VCaP (cell line): ENCODE data around the gene COL1A1.
A peak's percentile ranks its signal among the peaks of the same experiment; 100 is the strongest.

Experiments used
- H3K27ac ChIP-seq: fragments of 450-650 bp; 2 replicates; pipeline ENCODE4 v1.5.1; 2017
- CTCF ChIP-seq: fragments of 450-650 bp; conservative IDR thresholded peaks from 2 replicates; pipeline ENCODE4 v1.5.1; 2017; ENCODE audit warnings: mild to moderate bottlenecking, moderate library complexity

The COL1A1 gene

DNA sequence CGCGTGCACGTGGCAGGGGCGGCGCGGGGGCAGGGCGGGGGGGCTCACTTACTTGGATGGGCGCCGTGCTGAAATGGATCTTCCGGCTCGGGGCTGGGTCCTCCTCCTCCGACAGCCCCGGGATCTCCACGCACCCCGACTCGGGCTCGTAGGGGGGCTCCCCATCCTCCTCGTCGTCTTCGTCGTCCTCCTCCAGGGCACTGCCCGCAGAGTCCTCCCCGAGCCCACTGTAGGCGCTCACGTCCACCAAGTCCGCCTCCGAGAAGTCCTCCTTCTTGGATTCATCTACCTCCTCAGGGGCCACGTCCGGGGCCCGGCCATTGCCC lies 52.4 kb downstream of the COL1A1 start:
- peak overlapping the region; percentile 86 for H3K27ac ChIP-seq
- no peak for TF ChIP-seq CTCF

- H3K27ac ChIP-seq: peak overlapping the region; percentile 86
- TF ChIP-seq CTCF: no peak
Measured at GRCh38 chr17:50148226-50149090, 53.0 kb downstream of the COL1A1 start.

- H3K27ac ChIP-seq: peak overlapping the region; percentile 86
- TF ChIP-seq CTCF: no peak
Measured at GRCh38 chr17:50147841-50148225, 53.6 kb downstream of the COL1A1 start.

DNA sequence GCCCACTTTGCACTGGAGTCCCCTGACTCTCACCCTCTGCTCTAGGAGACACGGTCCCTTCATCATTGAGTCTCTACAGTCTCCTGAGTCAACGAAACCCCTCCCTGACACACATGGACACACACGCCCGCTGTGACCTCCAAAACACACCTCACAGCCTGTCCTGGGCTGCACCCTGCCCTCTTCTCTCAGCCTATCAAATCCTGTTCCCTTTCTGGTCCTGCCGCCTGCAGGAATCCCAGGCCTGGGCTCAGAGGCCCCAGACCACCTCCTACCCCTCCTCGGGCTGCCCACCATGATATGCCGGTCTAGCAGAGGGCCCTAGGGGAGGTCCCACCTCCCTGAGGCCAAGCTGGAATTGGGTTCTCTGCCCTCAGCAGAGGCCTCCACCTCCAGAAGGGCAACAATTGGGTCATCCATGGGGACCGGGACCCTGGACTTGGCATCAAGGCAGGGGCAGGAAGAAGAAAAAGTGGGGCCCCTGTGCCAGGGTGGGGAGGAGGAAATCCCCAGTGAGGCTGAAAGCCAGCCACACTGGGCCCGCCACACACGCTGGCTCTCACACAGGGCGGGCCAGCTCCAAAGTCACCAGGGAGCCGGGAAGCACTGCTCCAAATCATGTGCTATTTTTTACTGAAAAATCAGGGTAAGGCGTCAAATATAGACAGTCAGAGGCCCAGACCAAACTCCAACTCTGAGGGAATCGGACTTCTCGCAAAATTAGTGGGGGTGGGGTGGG lies 54.3 kb downstream of the COL1A1 start:
- no peak for TF ChIP-seq CTCF
- no peak overlapping the region for H3K27ac ChIP-seq

DNA sequence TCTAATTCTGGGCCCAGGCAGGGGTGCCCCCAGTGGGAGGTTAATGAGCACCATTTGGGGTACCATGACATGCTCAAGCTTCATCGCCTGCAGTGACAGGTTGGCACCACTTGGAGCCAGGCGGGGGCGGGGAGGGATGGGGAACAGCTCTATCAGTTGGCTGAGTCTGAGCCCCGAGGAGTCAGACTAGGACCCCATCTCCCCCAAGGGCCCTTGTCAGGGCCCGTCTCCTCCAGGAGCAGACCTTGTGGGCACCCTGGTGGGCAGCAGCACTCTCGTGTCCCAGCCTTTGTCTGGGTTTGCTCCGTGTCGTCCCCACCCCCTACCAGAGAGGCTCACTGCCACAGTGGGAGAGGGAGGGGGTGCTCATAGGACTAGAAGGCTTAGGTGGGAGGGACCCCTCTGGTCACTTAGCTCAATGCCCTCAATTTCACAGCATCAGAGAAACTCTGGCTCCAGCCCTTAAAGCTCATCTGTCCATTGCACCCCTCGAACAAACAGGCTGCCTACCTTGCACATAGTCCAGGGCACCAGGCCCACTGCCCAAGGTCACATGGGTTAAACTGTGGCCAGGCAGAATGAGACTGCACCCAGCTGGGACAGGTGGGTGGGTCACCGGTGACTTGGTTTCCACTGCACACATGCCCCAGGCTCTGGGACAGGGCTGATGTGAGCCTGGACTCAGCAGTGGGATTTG lies 55.1 kb downstream of the COL1A1 start:
- no peak overlapping the region for H3K27ac ChIP-seq
- TF ChIP-seq CTCF: no peak; the same call in 1 of the 2 replicates

GRCh38 chr17:50145532-50146229 lies 55.8 kb downstream of the COL1A1 start:
- H3K27ac ChIP-seq: no peak overlapping the region
- TF ChIP-seq CTCF: no peak
